CD4-positive, alpha-beta T cell treated with Interleukin-17A for 1 hour (primary cell): ENCODE measurements around the gene DGCR8.
A peak's percentile ranks its signal among the peaks of the same experiment; 100 is the strongest.
"Not testable (repeated sequence)": the region's sequence is repeated elsewhere in the genome, so short reads cannot be mapped to it uniquely, and the experiment has no call there.

Source experiments
- DNase-seq: peaks from one replicate; pipeline ENCODE4 v3.0.0-alpha.2; 2020

The DGCR8 gene

GRCh38 chr22:20053407-20054033 lies 26.5 kb upstream of the DGCR8 start:
- DNase-seq, result no peak

GRCh38 chr22:20054034-20054427 lies 26.0 kb upstream of the DGCR8 start:
- DNase-seq, result no peak

GRCh38 chr22:20054485-20054884 lies 25.6 kb upstream of the DGCR8 start:
- DNase-seq, result no peak

- DNase-seq, result no peak
Observed at GRCh38 chr22:20055144-20055543, 24.9 kb upstream of the DGCR8 start.

GRCh38 chr22:20055654-20056053 lies 24.4 kb upstream of the DGCR8 start:
- DNase-seq, result no peak

GRCh38 chr22:20056161-20056560 lies 23.9 kb upstream of the DGCR8 start:
- DNase-seq, result no peak

- no peak for DNase-seq
Observed at GRCh38 chr22:20056696-20057386, 23.2 kb upstream of the DGCR8 start.

GRCh38 chr22:20057596-20058268 lies 22.3 kb upstream of the DGCR8 start:
- no peak for DNase-seq

- no peak for DNase-seq
Observed at GRCh38 chr22:20058989-20059770, 20.9 kb upstream of the DGCR8 start.

GRCh38 chr22:20060700-20061480 lies 19.2 kb upstream of the DGCR8 start:
- peak; percentile 7 for DNase-seq

- DNase-seq, result no peak
Observed at GRCh38 chr22:20061481-20061861, 18.6 kb upstream of the DGCR8 start.

- DNase-seq, result no peak
Observed at GRCh38 chr22:20062043-20062765, 17.8 kb upstream of the DGCR8 start.

GRCh38 chr22:20062766-20063083 lies 17.3 kb upstream of the DGCR8 start:
- DNase-seq, result no peak

- DNase-seq, result no peak
Observed at GRCh38 chr22:20063271-20064139, 16.5 kb upstream of the DGCR8 start.

GRCh38 chr22:20064140-20064480 lies 15.9 kb upstream of the DGCR8 start:
- DNase-seq, result no peak

- no peak for DNase-seq
Observed at GRCh38 chr22:20064545-20065262, 15.3 kb upstream of the DGCR8 start.

- DNase-seq, result no peak
Observed at GRCh38 chr22:20065896-20066616, 14.0 kb upstream of the DGCR8 start.

GRCh38 chr22:20066617-20067383 lies 13.2 kb upstream of the DGCR8 start:
- no peak for DNase-seq

- DNase-seq, result not testable (repeated sequence)
Observed at GRCh38 chr22:20067384-20067682, 12.7 kb upstream of the DGCR8 start.
